Measurements from ENCODE around the gene MDFI. TPM values are rescaled to one million over a fixed set of nuclear protein-coding genes. Genes with fewer than 3 reads are reported as not detected.

The MDFI gene
- total RNA-seq, 1 donor: not detected

DNA sequence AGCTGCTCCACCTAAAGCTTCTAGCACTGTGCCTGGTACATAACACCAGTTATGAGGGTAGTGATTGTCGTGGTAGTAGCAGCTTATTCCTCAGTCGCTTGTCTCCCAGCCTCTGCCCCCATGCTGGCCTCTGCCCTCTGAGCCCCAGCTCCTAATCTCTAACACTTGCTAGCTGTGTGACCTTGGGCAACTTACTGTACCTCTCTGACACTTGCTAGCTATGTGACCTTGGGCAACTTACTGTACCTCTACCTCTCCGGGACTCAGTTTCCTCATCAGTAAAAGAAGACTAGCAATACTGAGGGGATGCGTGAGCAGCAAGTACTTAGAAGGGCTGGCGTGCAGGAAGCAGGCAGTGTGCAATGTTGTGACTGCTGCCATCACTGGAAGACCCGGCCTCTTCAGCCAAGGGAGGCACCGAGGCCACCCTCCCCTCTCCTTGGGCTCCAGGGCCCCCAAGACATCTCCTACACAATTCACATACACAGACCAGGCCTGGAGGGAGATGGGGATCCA lies 9.9 kb downstream of the MDFI start:
- DNase-seq (ENCODE audit: low read depth in 2 of 3, low spot score in 2 of 3): no peak

DNA sequence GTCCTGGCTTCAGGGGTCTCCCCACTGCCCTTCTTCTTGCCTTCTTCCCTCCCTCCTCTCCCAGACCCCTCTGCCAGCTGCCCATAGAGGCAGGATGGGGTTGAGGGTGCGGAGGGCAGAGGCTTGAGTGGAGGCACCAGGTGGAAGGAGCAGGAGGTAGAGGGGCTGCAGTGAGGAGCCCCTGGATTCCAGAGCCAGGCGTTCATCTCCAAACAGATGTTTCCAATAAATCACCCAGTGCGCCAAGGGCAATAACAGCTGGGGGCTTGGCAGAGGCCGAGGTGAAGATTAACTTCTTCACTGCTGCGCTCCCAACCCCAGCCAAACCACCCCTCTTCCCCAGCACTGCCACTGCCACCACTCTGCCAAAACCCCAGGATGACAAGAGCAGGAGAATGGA lies 10.7 kb downstream of the MDFI start:
- DNase-seq (ENCODE audit: low read depth in 2 of 3, low spot score in 2 of 3): no peak

DNA sequence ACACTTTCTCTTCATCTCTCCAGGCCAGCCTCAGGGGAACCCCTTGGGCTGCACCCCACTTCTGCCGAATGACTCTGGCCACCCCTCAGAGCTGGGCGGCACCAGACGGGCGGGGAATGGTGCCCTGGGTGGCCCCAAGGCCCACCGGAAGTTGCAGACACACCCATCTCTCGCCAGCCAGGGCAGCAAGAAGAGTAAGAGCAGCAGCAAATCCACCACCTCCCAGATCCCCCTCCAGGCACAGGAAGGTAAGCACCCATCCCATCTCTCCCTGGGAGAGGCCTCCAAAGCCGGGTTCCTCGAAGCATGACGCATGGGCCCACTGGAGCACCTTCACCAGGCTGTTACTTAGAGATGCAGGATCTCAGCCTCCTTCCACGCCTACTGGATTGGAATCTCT lies 11.3 kb downstream of the MDFI start:
- DNase-seq (ENCODE audit: low read depth in 2 of 3, low spot score in 2 of 3): no peak

DNA sequence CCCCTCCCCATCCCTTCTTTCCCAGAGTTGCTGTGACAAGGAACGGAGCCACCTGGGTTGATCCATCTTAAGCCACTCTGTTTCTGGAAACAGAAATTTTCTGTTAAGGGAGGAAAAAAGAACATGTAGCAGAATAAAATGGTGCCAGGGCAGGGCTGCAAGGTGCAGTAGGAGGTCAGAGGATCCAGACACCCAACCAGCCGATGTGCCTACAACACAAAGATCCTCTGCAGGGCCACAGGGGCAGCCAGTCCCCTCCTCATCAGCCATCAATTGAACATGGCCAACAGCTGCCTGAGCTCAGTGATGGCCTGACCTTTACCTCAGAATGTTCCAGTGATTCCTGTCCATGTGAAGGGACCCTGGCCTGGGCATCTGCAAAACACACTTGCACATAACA lies 11.9 kb downstream of the MDFI start:
- no peak for DNase-seq (ENCODE audit: low read depth in 2 of 3, low spot score in 2 of 3)

DNA sequence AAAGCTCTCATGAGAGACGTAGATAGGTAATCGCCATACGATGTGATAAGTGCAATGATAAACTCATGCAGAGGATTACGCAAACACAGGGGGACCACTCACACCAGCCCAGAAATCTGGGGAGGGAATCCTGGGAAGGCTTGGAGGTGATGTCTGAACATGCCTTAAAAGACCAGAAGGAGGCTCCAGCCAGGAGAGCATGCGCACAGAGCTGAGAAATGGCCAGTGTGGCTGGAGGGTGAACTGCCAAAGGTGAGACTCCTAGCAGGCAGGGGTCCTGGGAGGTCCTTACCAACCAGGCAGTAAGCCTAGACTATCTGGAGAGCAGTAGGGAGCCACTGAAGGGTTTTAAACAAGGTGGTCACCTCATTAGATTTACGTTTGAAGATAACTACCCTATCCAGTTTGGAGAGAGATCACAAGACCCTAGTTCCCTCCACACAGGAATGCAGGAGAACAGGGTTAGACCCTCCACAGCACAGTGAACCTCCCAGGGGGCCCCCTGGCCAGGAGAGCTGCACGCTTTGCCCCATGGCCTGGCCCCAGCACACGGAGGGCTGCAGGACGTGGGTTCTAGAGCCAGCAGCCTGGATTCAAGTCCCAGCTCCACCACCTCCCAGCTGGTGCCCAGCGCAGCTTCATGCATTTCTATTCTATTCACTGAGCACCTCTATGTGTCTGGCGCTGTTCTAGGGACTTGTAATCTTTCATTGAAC lies 13.1 kb downstream of the MDFI start:
- DNase-seq (ENCODE audit: low read depth in 2 of 3, low spot score in 2 of 3): no peak

DNA sequence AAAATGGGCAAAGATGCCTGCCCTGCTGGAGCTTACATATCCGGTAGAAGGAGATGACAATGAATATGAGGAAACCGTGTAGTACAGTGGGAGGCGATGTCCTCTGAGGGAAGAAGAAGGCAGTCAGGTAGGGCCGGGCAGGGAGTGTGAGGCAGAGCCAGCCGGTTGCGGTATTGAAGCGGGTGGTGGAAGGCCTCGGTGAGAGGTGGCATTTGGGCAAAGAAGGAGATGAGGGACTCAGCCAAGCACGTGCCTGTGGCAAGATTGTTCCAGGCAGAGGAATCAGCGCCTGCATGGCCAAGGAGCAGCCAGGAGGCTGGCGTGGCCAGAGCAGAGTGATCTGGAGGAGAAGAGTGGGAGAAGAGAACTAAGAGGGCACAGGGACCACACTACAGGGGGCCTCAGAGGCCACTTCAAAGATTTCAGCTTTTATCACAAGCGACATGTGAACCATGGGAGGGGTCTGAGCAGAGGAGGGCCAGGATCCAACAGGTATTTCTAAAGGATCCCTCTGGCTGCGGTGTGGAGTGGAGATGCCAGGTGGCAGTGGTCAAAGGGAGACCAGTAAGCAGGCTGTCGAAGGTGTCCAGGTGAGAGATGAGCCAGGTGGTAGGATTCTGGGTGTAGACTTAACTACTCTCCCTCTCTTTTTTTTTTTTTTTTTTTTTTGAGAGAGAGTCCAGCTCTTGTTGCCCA lies 13.8 kb downstream of the MDFI start:
- DNase-seq (ENCODE audit: low read depth in 2 of 3, low spot score in 2 of 3): no peak

DNA sequence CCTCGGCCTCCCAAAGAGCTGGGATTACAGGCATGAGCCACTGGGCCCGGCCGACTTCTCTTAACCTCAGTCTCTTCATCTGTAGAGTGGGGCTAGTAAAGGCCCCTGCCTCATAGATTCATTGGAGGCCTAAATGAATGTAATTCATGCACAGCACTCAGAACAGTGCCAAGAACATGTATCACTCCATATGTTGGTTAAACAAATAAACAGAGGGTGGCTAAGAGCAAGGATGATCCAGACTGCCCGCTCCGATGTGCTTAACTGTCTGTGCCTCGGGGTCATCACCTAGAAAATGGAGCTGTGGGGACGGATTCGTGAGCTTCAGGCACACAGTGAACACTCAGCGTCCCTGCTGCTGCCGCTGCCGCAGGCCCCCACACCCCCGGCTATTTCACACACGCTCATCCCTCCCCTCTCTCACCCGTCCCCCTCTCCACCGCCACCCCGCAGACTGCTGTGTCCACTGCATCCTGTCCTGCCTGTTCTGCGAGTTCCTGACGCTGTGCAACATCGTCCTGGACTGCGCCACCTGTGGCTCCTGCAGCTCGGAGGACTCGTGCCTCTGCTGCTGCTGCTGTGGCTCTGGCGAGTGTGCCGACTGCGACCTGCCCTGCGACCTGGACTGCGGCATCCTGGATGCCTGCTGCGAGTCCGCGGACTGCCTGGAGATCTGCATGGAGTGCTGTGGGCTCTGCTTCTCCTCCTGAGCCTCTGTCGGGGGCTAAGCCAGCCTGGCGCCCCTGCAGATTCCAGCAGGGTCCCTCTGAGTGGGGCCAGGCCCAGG lies 14.8 kb downstream of the MDFI start:
- no peak for DNase-seq (ENCODE audit: low read depth in 2 of 3, low spot score in 2 of 3)

DNA sequence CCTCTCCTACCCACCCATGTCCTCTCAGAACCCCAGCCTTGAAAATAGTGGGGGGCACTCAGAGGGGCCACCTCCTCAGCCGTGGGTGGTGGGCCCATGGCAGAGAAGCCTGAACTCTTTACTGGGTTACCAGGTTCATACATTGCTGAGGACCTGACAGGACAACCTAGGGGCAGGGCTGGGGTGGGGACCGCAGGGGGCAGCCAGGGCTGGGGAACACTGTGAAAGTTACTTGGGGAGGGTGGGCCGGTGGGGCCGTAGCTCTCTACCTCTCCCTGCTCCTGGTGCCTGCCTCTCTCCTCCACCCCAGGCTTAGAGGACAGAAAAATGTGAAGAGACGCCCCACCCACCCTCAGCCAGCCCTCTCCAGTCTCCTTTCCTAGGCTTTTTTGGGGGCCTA lies 15.4 kb downstream of the MDFI start:
- no peak for DNase-seq (ENCODE audit: low read depth in 2 of 3, low spot score in 2 of 3)

DNA sequence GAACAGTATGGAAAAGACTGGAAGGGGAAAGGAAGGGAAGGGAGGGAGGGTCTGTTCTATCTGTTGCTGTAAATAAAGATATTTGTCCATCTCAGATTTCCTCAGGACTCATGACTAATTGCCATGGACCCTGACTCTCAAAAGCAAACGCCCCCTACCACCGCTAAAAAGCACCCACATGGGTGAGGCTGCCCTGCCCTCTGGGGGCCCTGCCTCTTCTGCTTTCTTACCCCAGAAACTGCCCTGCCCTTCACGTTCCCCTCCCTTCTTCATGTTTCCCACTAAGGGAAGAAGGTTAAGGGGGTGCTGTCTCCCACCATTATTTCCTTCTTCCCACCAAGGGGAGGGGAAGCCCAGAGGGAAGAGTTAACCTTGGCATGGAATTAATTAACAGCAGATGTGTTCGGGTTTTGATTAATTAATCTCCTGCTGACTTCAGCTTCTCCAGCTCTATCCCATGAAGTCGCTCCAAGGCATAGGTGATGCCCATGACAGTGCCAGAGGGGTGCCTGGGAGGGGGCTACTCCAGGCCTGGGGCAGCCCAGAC lies 16.0 kb downstream of the MDFI start:
- no peak for DNase-seq (ENCODE audit: low read depth in 2 of 3, low spot score in 2 of 3)

DNA sequence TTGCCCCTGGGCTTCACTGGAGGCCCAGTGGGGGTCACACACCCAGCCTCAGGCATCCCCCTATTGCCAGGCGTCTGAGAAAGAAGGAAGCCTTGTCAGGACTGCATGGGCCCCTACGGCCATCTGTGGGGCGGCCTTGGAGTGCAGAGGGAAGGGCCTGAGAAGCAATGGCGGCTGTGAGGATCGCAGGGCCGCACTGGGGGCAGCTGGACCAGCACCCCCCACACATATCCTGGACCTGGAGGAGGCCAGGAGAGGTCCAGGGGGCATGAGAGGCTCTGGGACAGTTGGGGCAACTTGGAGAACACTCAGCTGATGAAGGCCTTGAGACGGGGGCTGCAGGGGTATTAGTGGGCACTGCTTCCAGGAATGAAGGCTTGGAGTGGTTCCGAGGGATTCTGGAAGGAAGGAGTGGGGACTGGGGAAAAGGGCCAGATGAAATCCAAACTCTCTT lies 16.5 kb downstream of the MDFI start:
- DNase-seq (ENCODE audit: low read depth in 2 of 3, low spot score in 2 of 3): no peak

DNA sequence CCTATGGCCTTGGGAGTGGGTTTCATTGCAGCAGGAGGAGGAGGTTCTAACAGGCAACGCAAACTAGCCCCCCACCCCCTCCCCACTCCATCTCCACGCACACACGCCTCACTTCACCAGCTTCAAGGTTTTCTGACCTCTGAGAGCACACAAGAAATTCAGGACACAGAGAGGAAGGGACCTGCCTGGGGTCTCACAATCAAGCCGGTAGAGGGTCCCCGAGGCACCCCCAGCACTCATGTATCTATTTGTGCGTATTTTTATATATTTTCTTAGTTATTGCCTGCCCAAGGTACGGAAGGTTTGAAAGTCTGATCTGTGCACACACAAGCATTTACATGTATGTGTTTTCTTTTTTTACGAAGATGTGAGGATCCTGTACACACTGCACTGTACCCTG lies 16.9 kb downstream of the MDFI start:
- no peak for DNase-seq (ENCODE audit: low read depth in 2 of 3, low spot score in 2 of 3)

DNA sequence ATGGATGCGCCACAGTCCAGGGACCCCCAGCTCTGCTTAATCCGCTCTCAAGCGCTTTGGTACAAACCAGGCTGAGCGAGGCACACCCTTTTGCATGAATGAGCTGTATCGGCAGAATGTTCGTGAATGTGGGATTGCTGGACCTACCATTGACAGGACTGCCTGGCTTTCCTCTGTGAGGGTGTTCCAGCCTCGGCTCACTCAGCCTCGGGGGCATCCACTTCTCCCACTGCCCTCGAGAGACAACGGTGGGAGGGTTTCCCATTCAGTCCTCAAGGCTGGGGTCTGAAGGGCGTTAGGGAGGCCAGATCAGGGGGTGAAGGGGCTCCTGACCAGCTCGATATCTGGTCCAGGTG lies 17.4 kb downstream of the MDFI start:
- no peak for DNase-seq (ENCODE audit: low read depth in 2 of 3, low spot score in 2 of 3)

DNA sequence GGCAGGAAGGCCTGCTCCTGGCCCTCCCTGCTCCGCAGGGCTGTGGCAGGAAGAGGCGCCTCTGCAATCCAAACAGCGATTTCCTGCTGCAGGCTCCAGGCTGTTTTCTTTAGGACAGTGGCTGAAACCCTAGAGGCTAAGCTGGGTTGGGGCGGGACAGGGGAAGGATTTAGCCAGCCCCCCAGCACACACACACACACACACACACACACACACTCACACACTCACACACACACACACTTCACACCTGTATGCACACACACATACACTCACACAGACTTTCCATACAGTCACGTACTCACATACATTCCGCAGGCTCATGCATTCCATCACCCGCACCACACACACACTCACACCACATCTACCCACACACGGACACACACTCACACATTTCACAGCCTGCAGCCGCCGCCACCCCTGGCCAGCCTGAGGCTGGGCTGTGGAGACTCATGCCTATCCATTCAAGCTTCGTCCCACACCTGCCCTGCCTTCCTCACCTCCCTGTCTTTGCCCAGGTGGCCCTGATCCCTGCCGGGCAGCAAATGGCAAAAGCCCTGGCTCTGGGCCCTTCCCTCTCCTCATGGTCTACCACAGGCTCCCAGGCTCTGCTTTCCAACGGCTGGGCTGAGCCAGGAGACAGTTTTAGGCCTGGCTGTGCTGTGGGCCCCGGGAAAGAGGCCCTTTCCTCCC lies 17.9 kb downstream of the MDFI start:
- DNase-seq (ENCODE audit: low read depth in 2 of 3, low spot score in 2 of 3): no peak

DNA sequence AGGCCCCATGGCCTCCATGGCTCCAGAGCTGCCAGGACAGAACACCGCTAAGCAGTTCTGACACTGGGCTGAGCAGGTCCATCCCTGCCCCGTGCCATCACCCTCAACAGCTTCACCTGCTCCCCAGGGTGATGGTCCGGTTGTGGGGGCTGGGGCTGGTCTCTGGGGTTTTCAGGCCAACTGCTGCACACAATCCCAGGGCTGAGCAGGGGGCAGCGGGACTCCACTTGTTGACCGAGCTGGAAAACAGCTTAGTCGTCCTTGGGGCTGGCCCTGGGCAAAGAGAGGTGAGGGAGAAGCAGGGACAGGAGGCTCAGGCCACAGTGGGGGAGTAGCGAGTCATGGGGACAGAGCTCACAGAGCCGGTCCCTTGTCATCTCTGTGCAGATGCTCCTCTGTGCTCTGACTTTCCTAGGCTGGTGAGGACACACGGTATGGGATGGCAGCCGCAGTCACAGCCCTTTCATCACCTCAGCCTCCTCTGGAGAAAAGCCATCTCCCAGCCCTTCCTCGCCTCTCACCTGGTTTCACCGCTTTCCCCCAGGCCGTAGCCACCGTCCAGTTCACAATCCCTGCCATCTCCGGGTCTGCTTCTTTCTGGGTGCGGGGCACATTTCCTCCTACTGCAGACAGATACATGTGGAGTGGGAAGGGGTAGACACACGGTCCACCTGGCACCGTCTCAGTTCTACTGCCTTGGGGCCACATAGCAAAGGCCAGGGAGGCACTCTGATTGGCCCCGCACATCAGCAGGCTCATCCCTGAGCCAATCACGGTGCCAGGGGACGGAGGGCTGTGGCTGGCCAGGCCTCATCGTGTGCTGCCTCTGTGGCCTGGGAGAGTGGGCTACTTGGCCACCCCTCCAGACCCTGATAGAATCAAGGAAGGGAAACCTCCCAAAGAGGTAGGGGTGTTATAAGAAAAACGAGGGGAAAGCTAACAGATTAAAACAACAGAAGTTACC lies 19.1 kb downstream of the MDFI start:
- no peak for DNase-seq (ENCODE audit: low read depth in 2 of 3, low spot score in 2 of 3)

DNA sequence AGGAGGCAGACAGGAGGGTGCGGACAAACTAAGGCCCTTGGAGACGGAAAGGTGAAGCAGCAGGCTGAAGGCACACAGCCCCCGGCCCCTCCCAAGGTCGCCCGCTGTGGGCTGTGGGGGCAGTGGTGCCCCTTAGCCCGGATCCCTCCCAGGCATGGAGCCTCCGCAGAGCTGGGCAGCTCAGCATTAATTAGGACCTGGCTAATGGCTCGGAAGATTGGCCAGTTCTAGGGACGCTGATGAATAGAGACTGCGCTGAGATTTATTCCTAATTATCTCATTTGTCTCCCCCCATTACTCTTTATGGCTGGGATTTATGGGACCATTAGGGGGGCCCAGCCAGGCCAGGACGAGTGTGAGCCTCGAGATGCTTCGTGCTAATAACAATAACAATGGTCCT lies 20.4 kb downstream of the MDFI start:
- no peak for DNase-seq (ENCODE audit: low read depth in 2 of 3, low spot score in 2 of 3)

DNA sequence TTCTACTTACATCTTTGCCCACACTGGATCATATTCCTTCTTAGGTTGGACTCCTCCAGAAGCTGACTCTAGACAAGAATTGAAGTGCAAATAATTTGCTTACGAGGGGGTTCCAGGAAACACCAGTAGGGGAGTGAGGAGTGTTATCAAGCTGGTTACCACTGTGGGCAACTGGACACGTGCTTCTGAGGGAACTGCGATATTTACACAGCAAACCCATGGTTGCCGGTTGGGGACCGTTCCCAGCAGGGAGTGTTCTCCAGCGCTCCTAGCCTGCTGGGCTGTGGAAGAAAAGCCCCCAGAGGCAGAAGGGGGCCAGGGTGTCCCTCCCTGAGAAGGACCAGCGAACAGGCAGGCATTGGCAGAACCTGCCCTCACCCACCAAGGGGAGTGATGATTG lies 21.7 kb downstream of the MDFI start:
- DNase-seq (ENCODE audit: low read depth in 2 of 3, low spot score in 2 of 3): peak in 1 of 3 donors; percentile 58

DNA sequence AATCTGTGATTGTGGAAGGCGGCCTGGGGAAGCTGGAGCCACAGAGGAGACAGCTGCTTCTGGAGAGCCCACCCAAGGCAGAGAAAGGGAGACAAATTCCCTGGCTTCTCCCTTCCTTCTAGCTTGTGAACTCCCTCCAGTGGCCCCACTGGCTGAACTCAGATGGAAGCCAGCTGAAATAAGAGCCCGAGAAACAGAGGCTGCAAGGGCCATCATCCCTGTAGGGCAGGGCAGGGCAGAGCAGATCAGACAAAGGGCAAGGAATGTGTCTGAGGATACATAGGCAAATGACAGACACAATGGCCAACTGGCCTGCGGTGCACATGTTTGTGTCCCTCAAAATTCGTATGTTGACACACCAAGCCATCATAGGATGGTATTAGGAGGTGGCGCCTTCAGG lies 25.3 kb downstream of the MDFI start:
- no peak for DNase-seq (ENCODE audit: low read depth in 2 of 3, low spot score in 2 of 3)

DNA sequence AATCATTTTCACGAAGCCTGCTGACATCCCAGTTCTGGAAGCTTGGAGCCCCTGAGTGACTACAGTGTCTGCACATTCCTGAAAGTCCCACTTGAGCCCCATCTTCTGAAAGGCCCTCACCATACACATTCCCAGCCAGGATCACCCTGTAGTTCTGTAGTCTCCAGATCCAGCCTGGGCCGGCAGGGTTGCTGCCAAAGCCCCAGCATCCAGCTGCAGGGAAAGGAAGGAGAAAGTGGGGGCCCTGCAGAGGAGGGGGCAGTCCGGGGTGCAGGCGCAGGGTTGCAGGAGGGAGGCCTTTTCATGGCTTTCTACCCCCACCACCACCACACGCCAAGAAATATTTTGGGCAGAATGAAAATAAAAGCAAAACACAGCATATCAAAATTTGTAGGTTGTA lies 26.0 kb downstream of the MDFI start:
- no peak for DNase-seq (ENCODE audit: low read depth in 2 of 3, low spot score in 2 of 3)

DNA sequence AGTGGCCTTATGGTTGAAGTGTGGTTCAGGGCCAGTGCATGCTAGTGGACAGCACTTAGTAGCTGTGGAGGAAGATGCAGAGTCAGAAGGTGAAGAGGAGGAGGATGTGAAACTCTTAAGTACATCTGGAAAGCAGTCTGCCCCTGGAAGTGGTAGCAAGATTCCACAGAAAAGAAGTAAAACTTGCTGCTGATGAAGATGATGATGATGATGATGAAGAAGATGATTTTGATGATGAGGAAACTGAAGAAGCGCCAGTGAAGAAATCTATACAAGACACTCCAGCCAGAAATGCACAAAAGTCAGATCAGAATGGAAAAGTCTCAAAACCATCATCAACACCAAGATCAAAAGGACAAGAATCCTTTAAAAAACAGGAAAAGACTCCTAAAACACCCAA lies 28.9 kb downstream of the MDFI start:
- no peak for DNase-seq (ENCODE audit: low read depth in 2 of 3, low spot score in 2 of 3)

DNA sequence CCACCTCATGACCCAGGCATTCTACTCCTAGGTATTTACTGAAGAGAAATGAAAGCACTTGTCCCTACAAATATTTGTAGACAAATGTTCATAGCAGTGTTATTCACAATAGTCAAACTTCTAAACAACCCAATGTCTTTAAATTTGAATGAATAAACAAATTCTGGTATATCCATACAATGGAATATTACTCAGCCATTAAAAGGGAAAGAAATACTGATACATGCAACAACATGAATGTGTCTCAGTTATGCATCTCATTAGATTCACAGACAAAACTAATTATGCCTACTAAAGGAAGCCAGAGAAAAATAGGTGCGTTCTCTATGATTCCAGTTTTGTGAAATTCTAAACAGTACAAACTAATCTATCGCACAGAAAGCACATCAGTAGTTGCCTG lies 30.7 kb downstream of the MDFI start:
- no peak for DNase-seq (ENCODE audit: low read depth in 2 of 3, low spot score in 2 of 3)

All from hematopoietic multipotent progenitor cell (in vitro differentiated cells).